Activated CD4-positive, alpha-beta T cell treated with anti-CD3 and anti-CD28 coated beads for 24 hours (primary cell): ENCODE measurements around the gene LRMDA.
"Not testable (repeated sequence)": the region's sequence is repeated elsewhere in the genome, so short reads cannot be mapped to it uniquely, and the experiment has no call there.

ENCODE experiments used
- DNase-seq, 2 donors: peaks; one replicate each; pipeline ENCODE4 v3.0.0-alpha.2; 2020; ENCODE audit warnings: low read depth in 2 of 2

The LRMDA gene

GRCh38 chr10:75585294-75585693 is 153.9 kb downstream of the LRMDA start:
- DNase-seq: no peak

DNA sequence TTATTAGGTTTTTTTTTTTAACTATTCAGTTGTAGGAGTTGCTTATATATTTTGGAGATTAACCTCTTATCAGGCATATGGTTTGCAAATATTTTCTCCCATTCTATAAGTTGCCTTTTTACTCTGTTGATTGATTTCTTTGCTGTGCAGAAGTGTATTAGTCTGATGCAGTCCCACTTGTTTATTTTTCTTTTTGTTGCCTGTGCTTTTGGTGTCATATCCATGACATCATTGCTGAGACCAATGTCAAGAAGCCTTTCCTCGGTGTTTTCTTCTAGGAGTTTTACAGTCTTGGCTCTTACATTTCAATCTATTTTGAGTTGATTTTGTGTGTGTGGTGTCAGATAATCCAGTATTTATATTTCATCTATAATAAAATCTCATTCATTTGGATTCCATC is 155.4 kb downstream of the LRMDA start:
- DNase-seq: no peak

DNA sequence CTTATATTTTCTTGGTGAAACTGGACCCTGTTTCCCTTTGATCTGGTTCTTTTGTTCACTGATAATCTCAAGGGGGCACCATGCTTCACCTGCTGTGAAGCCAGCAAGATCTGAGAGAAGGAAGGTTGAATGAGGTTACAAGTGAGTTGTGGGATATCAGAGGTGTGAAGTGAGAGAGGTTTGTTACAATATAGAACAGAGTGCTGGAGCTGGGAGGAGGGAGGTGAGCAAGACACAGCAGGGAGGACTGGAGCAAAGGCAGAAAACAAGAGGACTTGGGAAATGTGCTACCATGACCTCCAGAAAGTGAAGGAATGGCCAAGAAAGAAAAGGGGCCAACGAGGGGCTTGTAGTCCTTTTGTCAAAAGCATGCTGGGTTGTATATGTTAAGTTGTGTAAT is 156.6 kb downstream of the LRMDA start:
- no peak for DNase-seq

DNA sequence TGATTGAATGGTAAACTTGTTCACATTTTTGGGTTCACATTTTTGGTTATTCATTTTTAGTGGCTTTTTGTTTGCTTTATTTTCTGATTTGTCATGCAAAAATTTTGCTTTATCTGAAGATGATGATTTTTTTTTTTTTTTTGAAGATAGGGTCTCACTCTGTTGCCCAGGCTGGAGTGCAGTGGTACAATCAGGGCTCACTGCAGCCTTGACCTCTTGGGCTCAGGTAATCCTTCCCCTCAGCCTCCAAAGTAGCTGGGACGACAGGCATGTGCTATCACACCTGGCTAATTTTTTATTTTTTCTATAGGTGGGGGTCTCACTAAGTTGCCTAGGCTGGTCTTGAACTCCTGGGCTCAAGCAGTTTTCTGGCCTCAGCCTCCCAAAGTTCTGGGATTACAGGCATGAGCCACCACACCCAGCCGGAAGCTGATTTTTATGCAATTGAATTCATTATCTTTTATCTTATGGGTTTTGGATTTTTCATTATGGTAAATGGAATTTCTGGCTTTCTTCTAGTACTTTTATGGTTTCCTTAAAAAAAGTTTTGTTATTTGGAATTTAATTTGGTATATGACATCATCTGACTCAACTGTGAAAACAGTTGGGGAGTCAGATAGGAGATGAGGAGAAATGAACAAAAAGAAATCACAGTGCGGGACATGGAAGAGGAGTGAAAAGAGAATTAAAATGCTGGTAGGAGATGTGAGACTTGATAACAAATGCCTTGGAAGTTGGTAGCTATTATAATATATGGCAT is 158.7 kb downstream of the LRMDA start:
- no peak for DNase-seq

GRCh38 chr10:75592151-75592787 is 160.8 kb downstream of the LRMDA start:
- DNase-seq: no peak

GRCh38 chr10:75592791-75593643 is 161.6 kb downstream of the LRMDA start:
- no peak for DNase-seq

GRCh38 chr10:75593692-75594556 is 162.5 kb downstream of the LRMDA start:
- DNase-seq: no peak

DNA sequence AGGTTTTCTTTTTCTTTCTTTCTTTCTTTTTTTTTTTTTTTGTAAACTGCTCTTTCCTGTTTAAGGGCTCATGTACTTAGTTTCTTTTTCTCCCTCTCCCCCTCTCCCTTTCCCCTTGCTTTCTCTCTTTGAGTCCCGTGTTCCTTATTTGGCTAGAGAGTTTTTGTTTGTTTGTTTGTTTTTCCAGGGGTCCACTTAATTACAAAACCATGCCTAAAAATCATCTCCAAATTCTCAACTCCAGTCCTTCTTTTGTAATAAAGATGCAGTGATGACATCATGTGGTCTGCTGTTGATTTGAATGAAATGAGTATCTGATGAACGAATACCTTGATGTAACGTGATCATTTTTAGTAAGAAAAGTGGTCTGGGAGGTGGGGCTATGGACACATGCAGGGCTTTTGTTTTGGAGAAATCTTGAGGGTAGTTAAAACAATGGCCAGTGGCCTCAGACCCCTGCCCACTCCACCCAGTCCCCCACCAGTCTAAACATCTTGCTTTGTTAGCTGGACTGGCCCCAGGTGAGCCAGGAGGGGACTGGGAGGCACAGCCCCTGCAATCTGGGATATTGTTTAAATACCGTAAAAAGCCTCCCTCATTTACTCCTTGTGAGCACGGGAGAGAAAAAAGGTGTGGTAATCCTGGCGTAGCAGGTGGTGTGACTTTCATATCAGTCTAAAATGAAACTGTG is 165.7 kb downstream of the LRMDA start:
- no peak for DNase-seq

- no peak for DNase-seq
Measured at GRCh38 chr10:75597773-75598440, 166.5 kb downstream of the LRMDA start.

DNA sequence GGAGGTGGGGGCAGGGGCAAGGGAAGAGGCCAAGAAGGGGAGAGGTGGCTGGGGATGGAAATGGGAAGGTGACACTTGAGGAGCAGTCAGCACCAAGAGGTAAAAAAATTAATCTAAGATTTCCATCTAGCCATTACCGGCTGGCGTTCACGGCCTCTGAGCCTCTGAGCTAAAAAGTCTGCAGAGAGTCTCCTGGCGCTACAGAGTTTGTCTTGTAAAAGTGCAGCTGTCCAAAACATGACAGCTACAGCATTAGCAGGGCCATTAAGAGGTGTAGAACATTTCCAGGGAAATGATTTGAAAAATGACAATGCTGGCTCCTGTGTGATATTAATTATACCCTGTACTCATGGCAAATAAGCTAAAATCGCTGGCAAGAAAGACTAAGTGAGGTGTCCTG is 167.6 kb downstream of the LRMDA start:
- no peak for DNase-seq

GRCh38 chr10:75599875-75600648 is 168.6 kb downstream of the LRMDA start:
- no peak for DNase-seq

DNA sequence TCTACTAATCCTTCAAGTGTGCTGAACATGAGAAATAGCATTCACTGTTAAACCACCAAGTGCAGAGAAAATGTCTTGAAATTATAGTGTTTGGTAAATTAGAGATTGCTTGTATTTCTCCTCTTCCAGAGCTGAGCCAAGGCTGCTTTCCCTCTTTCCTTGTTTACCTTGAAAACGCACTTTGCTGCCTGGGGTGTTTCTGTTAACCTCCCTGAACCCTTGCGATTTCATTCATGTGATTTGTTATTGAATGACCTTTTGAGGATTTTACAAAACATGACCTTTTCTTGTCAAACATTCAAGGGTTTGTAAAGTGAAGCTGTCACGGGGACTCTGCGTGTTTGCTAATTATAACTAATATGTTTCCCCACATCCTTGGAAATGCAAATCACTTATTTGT is 169.4 kb downstream of the LRMDA start:
- no peak for DNase-seq

DNA sequence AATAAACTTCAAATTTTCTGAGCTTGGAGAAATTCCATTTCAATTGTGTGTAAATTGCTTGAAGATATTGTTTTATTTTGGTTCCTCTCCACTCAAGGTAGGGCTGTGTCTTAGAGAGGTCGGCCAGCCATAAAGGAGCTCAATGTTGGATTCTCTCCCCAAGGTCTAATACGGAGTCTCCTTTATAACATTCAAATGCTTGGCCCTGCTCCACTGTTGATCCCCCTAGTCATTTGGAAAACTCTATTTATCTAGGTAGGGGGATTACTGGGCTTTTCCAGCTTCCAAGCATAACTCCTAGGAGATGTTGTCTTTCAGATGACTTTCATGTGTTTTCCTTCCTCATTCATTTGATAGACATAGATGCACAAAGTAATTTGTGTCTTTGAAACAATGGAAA is 170.9 kb downstream of the LRMDA start:
- no peak for DNase-seq

- DNase-seq: no peak
Measured at GRCh38 chr10:75605096-75605495, 173.7 kb downstream of the LRMDA start.

DNA sequence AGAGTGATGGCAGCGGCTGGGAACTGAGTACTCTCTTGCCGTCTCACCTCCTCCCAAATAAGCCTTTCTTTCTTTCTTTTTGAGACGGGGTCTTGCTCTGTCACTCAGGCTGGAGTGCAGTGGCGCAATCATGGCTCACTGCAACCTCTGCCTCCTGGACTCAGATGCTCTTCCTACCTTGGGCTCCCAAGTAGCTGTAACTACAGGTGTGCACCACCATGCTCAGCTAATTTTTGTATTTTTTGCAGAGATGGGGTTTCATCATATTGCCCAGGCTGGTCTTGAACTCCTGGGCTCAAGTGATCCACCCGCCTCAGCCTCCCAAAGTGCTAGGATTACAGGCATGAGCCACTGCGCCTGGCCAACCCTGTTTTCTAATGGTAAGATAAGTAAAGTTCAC is 174.4 kb downstream of the LRMDA start:
- not testable (repeated sequence) for DNase-seq

DNA sequence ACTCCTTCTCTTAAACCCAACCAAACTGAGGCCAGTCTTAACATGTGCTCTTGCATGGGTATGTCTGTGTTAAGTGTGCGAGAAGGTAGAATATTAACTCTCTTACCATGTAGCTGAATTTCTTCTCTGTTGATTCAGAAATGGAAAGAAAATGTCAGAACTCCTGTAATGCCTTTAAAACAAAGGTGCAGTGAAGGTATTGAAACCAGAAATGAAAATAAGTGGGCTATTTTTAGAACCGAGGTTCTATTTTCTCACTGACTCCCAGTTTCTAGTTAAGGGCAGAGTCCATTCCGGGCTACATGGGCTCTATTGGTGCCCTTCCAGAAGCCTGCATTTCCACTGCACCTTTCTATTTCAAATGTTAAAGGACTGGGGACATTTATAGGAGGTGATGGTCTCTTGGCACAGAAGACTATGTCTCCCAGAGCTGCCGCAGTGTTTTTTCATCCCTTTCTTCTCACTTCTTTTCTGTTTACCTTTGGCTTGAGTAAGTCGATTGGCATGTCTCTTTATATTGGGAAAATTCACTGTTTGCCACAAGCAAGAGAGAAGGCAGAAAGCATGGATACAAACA is 174.9 kb downstream of the LRMDA start:
- DNase-seq: no peak

GRCh38 chr10:75607576-75607975 is 176.2 kb downstream of the LRMDA start:
- no peak for DNase-seq

DNA sequence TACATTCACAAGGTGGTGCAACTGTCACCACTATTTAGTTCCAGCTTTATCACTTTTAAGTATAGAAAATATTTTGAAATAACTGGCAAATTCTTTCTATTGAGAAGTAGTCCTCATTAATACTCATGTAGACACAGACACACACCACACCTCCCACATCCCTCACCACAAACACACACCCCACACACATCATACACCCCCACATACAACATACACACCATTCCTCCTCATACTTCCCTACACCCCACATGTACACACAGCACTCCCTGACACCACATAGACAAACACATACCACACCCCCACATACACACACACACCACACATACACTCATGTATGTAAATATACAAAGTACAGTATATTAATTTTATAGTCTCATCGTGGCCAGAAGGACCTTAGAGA is 178.8 kb downstream of the LRMDA start:
- DNase-seq: no peak
